Measurements from ENCODE around the gene KIR2DL1. TPM values are rescaled to one million over a fixed set of nuclear protein-coding genes. Genes with fewer than 3 reads are reported as not detected.
"Not testable (repeated sequence)": the region's sequence is repeated elsewhere in the genome, so short reads cannot be mapped to it uniquely, and the experiment has no call there.

KIR2DL1 gene
- total RNA-seq, 1 donor from 2014 or later, result not detected

DNA sequence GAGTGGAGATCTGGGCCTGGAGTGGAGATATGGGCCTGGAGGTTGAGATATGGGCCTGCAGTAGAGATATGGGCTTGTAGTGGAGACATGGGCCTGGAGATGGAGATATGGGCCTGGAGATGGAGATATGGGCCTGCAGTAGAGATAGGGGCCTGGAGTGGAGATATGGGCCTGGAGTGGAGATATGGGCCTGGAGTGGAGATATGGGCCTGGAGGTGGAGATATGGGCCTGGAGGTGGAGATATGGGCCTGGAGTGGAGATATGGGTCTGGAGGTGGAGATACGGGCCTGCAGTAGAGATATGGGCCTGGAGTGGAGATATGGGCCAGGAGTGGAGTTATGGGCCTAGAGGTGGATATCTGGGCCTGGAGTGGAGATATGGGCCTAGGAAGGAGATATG lies 30.9 kb upstream of the KIR2DL1 start:
- Histone ChIP-seq H4K20me1 (ENCODE audit: insufficient read depth, low read length) (no peaks in the 10 kb centered on the region), H3K36me3 (ENCODE audit: insufficient read depth, low read length) (no peaks in the 10 kb centered on the region), H3K9ac (ENCODE audit: low read length) (no peak overlapping the region), H3K4me3 (ENCODE audit: insufficient read depth, low read depth, low read length) (no peak overlapping the region), H3K79me2 (ENCODE audit: insufficient read depth, low read length) (no peaks in the 10 kb centered on the region), H2AFZ (ENCODE audit: low read depth, low read length) (no peak overlapping the region), H3K27ac (ENCODE audit: low read depth, low read length) (no peak overlapping the region), H3K9me3 (ENCODE audit: insufficient read depth, low read depth, low read length) (no peaks in the 10 kb centered on the region), H3K4me1 (ENCODE audit: insufficient read depth, low read length) (no peaks in the 10 kb centered on the region), H3K4me2 (ENCODE audit: low read length) (no peak overlapping the region), H3K27me3 (ENCODE audit: insufficient read depth, low read length) (no peaks in the 10 kb centered on the region)
- no peak for DNase-seq (ENCODE audit: low read depth)
- Mint-ChIP-seq H3K27ac (ENCODE audit: unreplicated experiment) (no peak overlapping the region), H3K36me3 (ENCODE audit: low read depth, unreplicated experiment) (no peaks in the 10 kb centered on the region), H3K9me3 (ENCODE audit: unreplicated experiment) (peaks cover 27% of the 10 kb centered on the region), H3K4me1 (ENCODE audit: low read depth, unreplicated experiment) (no peaks in the 10 kb centered on the region), H3K27me3 (ENCODE audit: low read depth, unreplicated experiment) (no peaks in the 10 kb centered on the region), H3K4me3 (ENCODE audit: unreplicated experiment) (no peak overlapping the region)
- TF ChIP-seq EZH2 (IDR thresholded peaks at IDR 0.05; ENCODE audit: insufficient read depth, low read length), result no peak
- TF ChIP-seq, protein P1, sequence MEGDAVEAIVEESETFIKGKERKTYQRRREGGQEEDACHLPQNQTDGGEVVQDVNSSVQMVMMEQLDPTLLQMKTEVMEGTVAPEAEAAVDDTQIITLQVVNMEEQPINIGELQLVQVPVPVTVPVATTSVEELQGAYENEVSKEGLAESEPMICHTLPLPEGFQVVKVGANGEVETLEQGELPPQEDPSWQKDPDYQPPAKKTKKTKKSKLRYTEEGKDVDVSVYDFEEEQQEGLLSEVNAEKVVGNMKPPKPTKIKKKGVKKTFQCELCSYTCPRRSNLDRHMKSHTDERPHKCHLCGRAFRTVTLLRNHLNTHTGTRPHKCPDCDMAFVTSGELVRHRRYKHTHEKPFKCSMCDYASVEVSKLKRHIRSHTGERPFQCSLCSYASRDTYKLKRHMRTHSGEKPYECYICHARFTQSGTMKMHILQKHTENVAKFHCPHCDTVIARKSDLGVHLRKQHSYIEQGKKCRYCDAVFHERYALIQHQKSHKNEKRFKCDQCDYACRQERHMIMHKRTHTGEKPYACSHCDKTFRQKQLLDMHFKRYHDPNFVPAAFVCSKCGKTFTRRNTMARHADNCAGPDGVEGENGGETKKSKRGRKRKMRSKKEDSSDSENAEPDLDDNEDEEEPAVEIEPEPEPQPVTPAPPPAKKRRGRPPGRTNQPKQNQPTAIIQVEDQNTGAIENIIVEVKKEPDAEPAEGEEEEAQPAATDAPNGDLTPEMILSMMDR (IDR thresholded peaks at IDR 0.05; ENCODE audit: insufficient read depth, low read depth, low read length), result no peak
- FAIRE-seq, result no peak

DNA sequence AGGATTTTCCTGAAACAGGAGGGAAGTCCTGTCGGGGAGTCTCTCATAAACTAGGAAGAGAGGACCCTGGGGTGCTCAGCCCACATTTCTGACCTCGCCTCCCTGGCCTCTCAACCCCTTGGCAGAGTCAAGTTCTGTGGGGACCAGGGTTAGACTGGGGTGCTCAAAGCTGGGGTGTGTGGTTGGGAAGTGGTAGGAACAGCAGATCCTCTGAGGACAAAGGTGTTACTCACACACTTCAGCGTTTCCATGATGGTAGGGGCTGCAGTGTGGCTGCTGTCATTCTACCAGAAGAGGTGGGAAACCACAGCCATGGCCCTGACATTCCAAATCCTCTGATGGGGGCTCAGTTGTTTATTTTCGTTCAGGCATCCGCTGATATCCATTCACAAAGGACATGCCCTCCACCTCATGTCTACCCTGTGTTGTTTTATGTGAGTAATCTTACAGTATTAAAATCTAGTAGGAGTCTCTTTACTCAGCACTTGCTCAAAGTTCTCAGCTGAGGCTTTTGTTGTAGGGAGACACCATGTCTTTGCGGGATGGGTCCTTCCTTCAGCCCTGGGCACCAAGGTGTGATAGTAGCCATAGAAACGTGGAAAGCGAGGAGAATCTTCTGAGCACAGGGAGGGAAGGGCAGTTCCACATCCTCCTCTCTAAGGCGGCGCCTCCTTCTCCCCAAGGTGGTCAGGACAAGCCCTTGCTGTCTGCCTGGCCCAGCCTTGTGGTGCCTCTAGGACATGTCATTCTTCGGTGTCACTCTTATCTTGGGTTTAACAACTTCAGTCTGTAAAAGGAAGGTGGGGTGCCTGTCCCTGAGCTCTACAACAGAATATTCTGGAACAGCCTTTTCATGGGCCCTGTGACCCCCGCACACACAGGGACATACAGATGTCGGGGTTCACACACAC lies 29.8 kb upstream of the KIR2DL1 start:
- Mint-ChIP-seq H3K9me3 (ENCODE audit: unreplicated experiment) (peaks cover 29% of the 10 kb centered on the region), H3K36me3 (ENCODE audit: low read depth, unreplicated experiment) (no peaks in the 10 kb centered on the region)

DNA sequence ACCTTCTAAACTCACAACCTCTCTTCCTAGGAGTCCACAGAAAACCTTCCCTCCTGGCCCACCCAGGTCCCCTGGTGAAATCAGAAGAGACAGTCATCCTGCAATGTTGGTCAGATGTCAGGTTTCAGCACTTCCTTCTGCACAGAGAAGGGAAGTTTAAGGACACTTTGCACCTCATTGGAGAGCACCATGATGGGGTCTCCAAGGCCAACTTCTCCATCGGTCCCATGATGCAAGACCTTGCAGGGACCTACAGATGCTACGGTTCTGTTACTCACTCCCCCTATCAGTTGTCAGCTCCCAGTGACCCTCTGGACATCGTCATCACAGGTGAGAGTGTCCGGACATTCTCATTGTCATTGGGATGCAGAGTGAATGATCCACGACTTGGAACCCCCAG lies 27.6 kb upstream of the KIR2DL1 start:
- H3K27ac ChIP-seq (ENCODE audit: low read depth, low read length); H3K79me2 ChIP-seq (ENCODE audit: insufficient read depth, low read length); H3K27me3 Mint-ChIP-seq (ENCODE audit: low read depth, unreplicated experiment); H3K27ac Mint-ChIP-seq (ENCODE audit: unreplicated experiment); H3K4me3 Mint-ChIP-seq (ENCODE audit: unreplicated experiment); H3K9me3 ChIP-seq (ENCODE audit: insufficient read depth, low read depth, low read length); H2AFZ ChIP-seq (ENCODE audit: low read depth, low read length); DNase-seq (ENCODE audit: low read depth); FAIRE-seq; H3K4me1 ChIP-seq (ENCODE audit: insufficient read depth, low read length); H3K4me2 ChIP-seq (ENCODE audit: low read length); H4K20me1 ChIP-seq (ENCODE audit: insufficient read depth, low read length); H3K36me3 Mint-ChIP-seq (ENCODE audit: low read depth, unreplicated experiment); H3K9ac ChIP-seq (ENCODE audit: low read length); H3K27me3 ChIP-seq (ENCODE audit: insufficient read depth, low read length); H3K36me3 ChIP-seq (ENCODE audit: insufficient read depth, low read length); H3K4me1 Mint-ChIP-seq (ENCODE audit: low read depth, unreplicated experiment); H3K4me3 ChIP-seq (ENCODE audit: insufficient read depth, low read depth, low read length): not testable (repeated sequence)
- peaks cover 20% of the 10 kb centered on the region for H3K9me3 Mint-ChIP-seq (ENCODE audit: unreplicated experiment)

More for the DNA sequence above, 29.8 kb upstream of the KIR2DL1 start:
- no peak overlapping the region for H3K4me3 ChIP-seq (ENCODE audit: insufficient read depth, low read depth, low read length)
- H3K27ac Mint-ChIP-seq (ENCODE audit: unreplicated experiment), result no peak overlapping the region
- no peak overlapping the region for H3K9ac ChIP-seq (ENCODE audit: low read length)
- H4K20me1 ChIP-seq (ENCODE audit: insufficient read depth, low read length), result no peaks in the 10 kb centered on the region
- no peak for DNase-seq (ENCODE audit: low read depth)
- no peak overlapping the region for H3K4me2 ChIP-seq (ENCODE audit: low read length)
- no peaks in the 10 kb centered on the region for H3K27me3 Mint-ChIP-seq (ENCODE audit: low read depth, unreplicated experiment)
- no peak overlapping the region for H3K27ac ChIP-seq (ENCODE audit: low read depth, low read length)
- no peaks in the 10 kb centered on the region for H3K4me1 ChIP-seq (ENCODE audit: insufficient read depth, low read length)
- H2AFZ ChIP-seq (ENCODE audit: low read depth, low read length), result no peak overlapping the region
- no peak overlapping the region for H3K4me3 Mint-ChIP-seq (ENCODE audit: unreplicated experiment)
- TF ChIP-seq, protein P1 (IDR thresholded peaks at IDR 0.05; ENCODE audit: insufficient read depth, low read depth, low read length), result no peak
- no peak for TF ChIP-seq EZH2 (IDR thresholded peaks at IDR 0.05; ENCODE audit: insufficient read depth, low read length)
- H3K79me2 ChIP-seq (ENCODE audit: insufficient read depth, low read length), result no peaks in the 10 kb centered on the region
- H3K36me3 ChIP-seq (ENCODE audit: insufficient read depth, low read length), result no peaks in the 10 kb centered on the region
- no peaks in the 10 kb centered on the region for H3K9me3 ChIP-seq (ENCODE audit: insufficient read depth, low read depth, low read length)
- no peaks in the 10 kb centered on the region for H3K4me1 Mint-ChIP-seq (ENCODE audit: low read depth, unreplicated experiment)
- no peaks in the 10 kb centered on the region for H3K27me3 ChIP-seq (ENCODE audit: insufficient read depth, low read length)
- FAIRE-seq, result no peak

DNA sequence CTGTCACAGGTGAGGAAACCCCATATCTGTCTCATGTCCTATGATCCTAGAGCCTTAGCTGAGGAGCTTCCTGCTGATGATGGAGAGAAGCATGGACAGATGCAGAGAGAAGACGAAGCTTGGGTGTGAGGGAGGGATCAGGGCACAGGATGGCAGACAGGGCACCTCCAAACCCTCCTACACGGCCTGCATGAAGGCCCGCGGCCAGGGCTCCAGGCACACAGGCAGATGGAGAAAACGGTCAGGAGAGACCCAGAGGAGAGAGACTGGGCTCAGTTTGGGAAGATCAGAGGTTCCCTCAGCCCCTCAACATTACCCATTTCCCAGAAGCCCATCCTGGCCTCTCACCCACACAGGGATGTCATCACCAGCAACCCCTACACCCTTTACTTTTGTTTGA lies 25.5 kb upstream of the KIR2DL1 start:
- H3K4me3 ChIP-seq (ENCODE audit: insufficient read depth, low read depth, low read length); H3K79me2 ChIP-seq (ENCODE audit: insufficient read depth, low read length); H3K36me3 ChIP-seq (ENCODE audit: insufficient read depth, low read length); H3K4me2 ChIP-seq (ENCODE audit: low read length); H3K9ac ChIP-seq (ENCODE audit: low read length); DNase-seq (ENCODE audit: low read depth); H3K27me3 Mint-ChIP-seq (ENCODE audit: low read depth, unreplicated experiment); H4K20me1 ChIP-seq (ENCODE audit: insufficient read depth, low read length); H3K36me3 Mint-ChIP-seq (ENCODE audit: low read depth, unreplicated experiment); H3K27ac Mint-ChIP-seq (ENCODE audit: unreplicated experiment); FAIRE-seq; H3K27me3 ChIP-seq (ENCODE audit: insufficient read depth, low read length); H3K4me1 ChIP-seq (ENCODE audit: insufficient read depth, low read length); H2AFZ ChIP-seq (ENCODE audit: low read depth, low read length); H3K27ac ChIP-seq (ENCODE audit: low read depth, low read length); H3K9me3 ChIP-seq (ENCODE audit: insufficient read depth, low read depth, low read length); H3K4me3 Mint-ChIP-seq (ENCODE audit: unreplicated experiment); H3K4me1 Mint-ChIP-seq (ENCODE audit: low read depth, unreplicated experiment): not testable (repeated sequence)
- peaks cover 17% of the 10 kb centered on the region for H3K9me3 Mint-ChIP-seq (ENCODE audit: unreplicated experiment)

Data from astrocyte (in vitro differentiated cells and primary cell).